OCI-LY7 (cell line): ENCODE data around the gene FNBP1.

ENCODE experiments used
- CTCF ChIP-seq: fragments of 200-600 bp; sonication (generic); conservative IDR thresholded peaks from 2 replicates; pipeline ENCODE4 v1.5.1; 2014; ENCODE audit warnings: mild to moderate bottlenecking, antibody characterized with exemption, low read length, moderate library complexity, mixed read lengths
- EZH2phosphoT487 ChIP-seq: fragments of 200-600 bp; sonication (generic); IDR thresholded peaks from 2 replicates; pipeline ENCODE4 v1.6.1; 2018; ENCODE audit warnings: low read depth, borderline replicate concordance, mild to moderate bottlenecking, mixed run types, antibody characterized with exemption, low read length, moderate library complexity, mixed read lengths

- TF ChIP-seq CTCF (no peak), EZH2phosphoT487 (no peak)
Observed at GRCh38 chr9:129936222-129936621, 106.8 kb downstream of the FNBP1 start.
